NCI-H128 (cell line): ENCODE results near the gene EPHA10.

ENCODE experiments used
- DNase-seq: peaks from one replicate; lab custom pipeline; 2025; ENCODE audit not compliant: unreplicated experiment; lab: John Stamatoyannopoulos, UW

Gene EPHA10

DNA sequence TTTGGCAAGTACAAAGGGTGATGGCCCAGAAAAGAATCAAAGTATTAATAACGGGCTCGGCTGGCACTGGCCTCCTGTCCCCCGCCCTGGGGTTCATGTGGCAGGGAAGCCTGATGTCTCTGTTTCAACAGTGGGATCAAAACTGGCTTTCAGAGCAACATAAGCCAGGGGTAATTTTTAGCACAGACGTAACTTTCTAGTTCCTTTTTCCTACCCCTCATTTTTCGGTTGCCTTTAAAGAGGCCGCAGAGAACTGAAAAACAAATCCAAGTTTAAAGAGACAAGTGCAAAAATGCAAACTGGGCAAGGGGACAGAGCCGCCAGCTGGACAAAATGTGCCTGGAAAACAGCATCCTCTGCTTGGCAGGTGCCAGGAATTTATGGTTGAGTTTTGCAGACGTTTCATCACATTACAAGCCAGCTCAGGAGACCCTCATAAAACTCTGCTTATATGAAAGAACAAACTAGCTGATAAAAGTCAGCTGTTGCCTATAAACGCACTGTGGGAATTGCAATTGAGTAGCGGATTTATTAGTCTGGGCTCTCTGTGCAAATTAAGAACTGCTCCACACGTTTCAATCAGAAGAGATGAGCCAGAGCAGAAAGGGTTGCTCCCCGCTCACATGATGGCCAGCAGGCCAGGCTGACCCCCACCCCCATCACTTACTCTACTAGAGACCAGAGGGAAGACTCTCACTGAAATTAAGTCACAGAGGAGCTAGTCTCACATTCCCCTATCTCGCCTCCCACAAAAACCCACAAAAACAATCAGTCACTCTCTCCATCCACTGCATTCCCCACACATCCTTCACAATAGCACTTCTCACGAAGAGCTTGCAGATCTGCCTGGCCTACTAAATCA, 88.4 kb downstream of the EPHA10 start:
- no peak for DNase-seq

DNA sequence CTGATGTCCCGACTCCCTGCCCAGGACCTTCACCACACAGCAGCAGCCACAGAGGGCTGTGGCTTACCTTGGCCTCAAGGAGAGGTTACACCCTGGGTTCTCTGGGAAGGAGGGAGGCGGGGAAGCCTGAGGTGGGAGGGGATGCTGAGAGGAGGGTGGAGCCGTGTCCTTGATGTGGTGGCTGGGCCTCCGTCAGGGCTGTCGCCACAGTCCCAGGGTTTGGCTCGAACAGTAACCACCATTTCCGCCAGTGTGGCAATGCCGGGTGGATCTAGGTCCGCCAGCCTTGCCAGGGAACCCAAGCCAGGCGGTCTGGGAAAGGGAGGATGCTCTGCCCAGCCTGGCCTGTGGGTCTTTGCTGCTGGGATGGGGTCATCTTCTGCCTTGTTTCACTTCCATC, 91.0 kb downstream of the EPHA10 start:
- no peak for DNase-seq

DNA sequence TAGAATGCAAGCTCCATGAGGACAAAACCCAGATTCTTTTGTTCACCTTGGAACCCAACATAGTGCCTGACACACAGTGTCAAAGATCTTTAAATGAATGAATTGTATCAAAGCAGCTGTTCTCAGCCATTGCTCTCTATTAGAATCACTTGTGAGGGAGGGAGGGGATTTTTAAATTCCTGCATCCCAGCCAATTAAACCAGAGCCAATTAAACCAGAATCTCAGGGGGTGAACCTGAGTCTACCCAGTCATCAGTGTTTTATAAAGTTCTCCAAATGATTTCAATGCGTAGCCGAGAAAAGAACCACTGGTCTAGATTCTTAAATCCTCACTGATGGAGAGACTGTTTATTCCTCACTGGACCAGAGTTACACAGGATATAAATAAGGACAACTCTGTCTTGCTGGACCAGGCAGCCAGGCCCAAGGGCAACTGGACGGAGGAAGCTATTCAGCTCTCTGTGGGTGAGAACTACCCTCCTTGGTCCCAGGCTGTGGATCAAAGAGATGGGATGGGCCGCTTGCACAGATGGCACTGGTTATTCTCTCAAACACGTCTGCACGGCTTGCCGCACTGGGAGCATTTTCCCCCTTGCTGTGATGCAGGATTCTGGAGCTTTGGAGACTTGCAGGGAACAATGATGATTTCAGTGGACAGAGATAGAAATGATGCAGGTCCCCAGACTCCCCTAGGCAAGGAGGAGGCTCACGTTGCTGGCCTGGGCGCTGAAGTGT, 92.6 kb downstream of the EPHA10 start:
- DNase-seq: no peak

DNA sequence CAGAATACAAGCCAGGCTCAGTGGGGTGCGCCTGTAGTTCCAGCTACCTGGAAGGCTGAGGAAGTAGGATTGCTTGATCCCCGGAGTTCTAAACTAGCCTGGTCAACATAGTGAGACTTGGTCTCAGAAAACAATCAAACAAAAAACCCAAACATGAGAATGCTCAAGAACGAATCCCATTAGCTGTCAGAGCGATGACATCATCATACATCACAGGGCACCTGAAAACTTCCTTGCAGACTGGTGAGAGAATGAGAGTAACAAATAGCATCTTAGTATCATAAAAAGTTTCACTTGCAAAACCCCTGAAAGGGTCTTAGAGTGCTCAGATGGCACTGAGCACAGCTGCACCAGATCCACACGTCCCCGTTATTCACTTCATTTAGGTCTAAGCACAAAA, 93.7 kb downstream of the EPHA10 start:
- DNase-seq: no peak

DNA sequence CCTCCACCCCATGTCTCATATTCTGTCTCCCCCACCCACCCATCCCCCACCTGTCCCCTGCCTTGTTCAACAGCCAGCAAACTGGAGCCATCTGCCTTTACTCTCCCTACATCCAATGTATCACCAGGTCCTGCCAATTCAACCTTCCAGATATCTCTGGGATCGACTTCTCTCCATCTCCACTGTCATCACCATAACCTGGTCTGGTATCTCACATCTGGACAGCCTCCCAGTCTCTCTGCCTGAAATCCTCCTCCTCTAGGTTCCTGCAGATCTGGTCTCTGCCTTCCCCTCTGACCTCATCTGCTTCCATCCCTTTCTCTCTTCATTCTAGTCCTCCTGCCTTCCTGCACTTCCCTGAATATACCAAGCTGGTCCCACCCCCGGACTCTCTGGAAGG, 94.8 kb downstream of the EPHA10 start:
- no peak for DNase-seq

DNA sequence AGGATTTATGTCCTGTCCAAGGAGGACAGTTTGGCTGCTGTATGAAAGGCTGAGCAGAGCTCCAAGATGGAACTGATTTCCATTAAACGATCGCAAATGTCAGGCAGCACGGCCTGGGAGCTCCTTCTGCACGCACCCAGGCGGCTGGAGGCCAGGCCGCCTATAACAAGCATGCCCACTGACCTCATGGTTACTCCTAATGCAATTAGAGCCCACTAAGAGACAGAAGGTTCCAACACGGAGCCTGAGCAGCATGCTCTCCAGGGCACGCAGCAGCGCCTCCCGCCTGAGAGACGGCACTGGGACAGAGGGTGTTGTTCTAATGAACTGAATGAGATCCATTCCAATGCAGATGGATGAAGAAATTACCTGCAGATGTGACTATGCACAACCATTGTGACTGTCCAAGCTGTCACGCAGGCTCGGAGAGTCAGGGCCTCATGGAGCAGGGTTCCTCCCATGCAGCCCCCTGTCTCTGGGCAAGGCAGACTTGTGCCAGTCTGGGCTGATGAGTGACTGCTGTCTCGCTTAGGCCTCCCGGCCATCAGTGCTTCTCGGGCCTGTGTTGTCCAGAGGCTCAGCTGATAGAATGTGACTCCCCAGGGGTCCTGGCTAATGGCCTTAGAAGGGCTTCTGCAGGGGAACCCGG, 97.8 kb downstream of the EPHA10 start:
- no peak for DNase-seq

DNA sequence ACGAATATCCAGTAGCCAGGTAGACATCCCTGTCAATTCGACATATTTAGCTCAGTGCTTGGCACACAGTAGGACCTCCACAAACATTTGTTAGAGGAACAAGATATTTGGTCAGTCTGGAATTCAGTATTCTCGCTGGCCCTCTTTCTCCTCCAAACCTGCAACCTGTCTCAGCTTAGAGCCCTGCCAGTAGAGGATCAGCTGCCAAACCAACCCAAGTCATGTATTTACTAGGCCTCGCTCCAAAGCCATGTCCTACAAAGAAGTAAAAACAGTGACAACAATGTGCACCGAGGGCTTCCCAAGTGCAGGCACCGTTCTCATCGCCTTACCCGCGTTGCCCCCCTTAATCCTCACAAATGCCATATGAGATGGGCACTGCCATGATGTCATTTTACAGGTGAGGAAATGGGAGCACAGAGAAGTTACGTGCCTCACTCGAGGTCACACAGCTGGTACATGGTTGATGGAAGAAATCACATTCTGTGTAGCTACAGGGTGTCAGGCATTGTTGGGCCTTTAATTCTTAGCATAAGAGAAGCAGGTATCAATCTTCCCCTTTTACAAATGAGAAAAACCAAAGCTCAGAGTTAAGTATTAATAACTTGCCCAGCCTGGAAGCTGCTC, 98.6 kb downstream of the EPHA10 start:
- DNase-seq: no peak
